GM18499 (cell line): ENCODE data around the gene ZYX.
"Not testable (repeated sequence)": the region's sequence is repeated elsewhere in the genome, so short reads cannot be mapped to it uniquely, and the experiment has no call there.

Experiments used
- ATAC-seq: cut with Tn5 transposase; IDR thresholded peaks from one replicate; pipeline ENCODE4 v1.9.1; 2021; ENCODE audit warnings: moderate number of reproducible peaks; ENCODE audit not compliant: insufficient read depth, unreplicated experiment

Gene ZYX

GRCh38 chr7:143415209-143415608, 34.1 kb downstream of the ZYX start:
- ATAC-seq, result not testable (repeated sequence)

- ATAC-seq, result no peak
Observed at GRCh38 chr7:143415742-143416397, 34.7 kb downstream of the ZYX start.

DNA sequence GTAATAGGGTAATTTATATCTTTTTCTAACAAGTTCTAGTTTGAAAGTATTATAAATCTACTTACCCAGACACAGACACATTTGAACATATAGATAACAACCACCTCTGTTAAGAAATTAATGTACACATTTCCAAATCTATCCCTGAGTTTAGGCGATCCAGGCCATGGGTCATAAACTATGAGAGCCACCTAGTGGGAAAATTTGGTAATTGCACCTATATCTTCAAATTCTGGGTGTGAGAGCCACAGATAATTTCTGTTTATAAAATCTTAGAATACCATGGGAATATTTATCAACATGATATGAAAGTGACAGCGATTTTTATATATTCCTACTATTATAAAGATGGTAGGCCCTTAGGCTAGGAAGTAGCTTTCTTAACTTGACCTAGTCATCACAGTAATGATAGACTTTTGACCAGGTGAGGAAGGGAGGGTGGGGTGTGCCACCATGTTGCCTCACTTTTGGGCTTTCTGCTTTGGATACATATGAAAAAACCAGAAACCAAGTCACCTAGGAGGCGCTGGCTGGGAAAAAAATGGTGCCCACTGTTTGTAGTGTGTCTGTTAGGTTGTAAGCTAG, 35.5 kb downstream of the ZYX start:
- ATAC-seq, result no peak

- no peak for ATAC-seq
Observed at GRCh38 chr7:143417734-143418383, 36.7 kb downstream of the ZYX start.

GRCh38 chr7:143418681-143419458, 37.7 kb downstream of the ZYX start:
- no peak for ATAC-seq

- ATAC-seq, result no peak
Observed at GRCh38 chr7:143419880-143420279, 38.7 kb downstream of the ZYX start.

DNA sequence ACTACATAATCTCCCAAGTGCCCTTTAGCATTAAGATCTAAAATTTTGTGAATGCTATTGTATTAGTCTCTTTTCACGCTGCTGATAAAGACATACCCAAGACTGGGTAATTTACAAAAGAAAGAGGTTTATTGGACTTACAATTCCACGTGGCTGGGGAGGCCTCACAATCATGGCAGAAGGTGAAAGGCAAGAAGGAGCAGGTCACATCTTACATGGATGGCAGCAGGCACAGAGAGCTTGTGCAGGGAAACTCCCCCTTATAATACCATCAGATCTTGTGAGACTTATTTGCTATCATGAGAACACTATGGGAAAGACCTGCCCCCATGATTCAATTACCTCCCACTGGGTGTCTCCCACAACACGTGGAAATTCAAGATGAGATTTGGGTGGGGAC, 39.5 kb downstream of the ZYX start:
- not testable (repeated sequence) for ATAC-seq

DNA sequence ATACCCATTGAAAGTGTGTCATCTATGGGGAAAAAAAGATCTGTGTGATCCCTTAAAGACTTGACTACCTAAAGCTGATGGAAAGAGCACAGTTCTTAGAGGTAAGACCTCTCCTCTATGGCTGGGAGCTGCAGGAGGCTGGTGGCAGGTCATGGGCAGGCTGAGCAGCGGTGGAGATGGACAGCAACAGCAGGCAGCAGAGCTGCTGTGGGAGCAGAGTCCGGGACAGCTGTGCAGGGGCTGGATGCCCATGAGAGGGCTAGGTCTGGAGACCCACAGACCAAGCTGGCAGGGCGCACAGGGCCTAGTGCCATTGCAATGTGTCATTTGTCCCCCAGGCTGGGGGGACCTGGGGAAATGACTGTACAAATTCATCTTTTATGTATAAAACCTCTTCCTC, 40.9 kb downstream of the ZYX start:
- ATAC-seq, result no peak

- not testable (repeated sequence) for ATAC-seq
Observed at GRCh38 chr7:143424476-143424875, 43.3 kb downstream of the ZYX start.

- no peak for ATAC-seq
Observed at GRCh38 chr7:143426479-143427142, 45.5 kb downstream of the ZYX start.

DNA sequence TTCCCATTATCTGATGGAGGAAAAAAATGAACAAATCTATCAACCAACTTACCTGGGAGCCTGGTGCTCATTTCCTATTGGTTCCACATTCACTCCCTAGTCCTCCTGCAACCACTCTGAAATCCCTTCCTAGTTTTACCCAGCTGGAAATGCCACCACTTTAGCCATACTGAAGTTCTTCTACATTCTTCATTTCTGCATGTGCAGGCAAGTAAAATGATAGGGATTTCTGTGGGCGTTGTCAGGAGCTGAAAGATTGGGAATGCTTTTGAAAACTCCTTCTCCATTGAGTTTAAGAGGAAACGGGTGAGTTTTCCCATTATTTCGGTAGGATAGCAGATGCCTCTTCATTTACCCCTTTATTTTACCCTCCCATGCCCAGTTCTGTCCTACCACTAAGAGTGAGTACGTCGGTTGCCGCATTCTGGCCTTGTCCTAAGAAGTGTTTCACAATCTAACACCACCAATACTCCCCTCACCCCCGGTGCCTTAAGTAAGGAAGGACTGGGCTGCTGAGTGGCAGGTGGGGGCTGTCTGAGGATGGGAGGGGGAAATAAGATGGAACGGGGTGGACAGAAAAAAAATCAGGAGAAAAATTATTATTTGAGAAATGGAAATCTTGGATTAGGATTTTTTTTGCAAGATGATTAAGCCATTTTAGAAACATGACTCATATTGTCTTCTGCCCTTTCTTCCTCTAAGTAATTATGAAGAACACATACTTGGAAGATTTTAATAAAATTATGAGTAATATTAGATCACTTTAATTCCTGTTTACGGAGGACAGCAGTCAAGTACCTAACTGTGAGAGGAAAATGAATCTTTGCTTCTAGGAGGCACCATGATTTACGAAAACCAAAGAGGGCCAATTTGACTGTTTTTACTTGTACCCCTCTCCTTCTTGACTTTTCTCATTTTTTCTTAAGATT, 48.9 kb downstream of the ZYX start:
- ATAC-seq, result no peak

- ATAC-seq, result no peak
Observed at GRCh38 chr7:143431109-143431508, 50.0 kb downstream of the ZYX start.

DNA sequence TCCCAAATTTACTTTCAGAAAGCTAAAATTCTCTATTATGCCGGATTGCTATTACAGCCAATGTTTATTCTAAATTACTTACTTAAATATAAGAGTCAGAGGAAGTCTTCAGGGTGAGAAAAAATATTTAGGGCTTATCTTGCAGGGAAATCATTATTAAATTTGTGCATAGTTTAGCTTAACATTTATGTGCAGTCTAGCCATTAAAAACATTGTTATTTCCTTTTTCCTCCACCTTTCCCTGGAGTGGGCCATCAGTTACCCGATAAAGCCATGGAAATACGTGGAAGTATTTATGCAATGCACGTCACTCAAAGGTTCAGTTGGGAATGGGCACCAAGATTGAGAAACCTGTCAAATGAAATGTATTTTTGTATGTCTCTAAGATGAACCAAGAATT, 52.6 kb downstream of the ZYX start:
- ATAC-seq, result no peak

- no peak for ATAC-seq
Observed at GRCh38 chr7:143434660-143435059, 53.5 kb downstream of the ZYX start.

- no peak for ATAC-seq
Observed at GRCh38 chr7:143435266-143435665, 54.1 kb downstream of the ZYX start.

- peak; percentile 76 for ATAC-seq
Observed at GRCh38 chr7:143436325-143436946, 55.3 kb downstream of the ZYX start.

GRCh38 chr7:143437578-143437977, 56.4 kb downstream of the ZYX start:
- no peak for ATAC-seq

- no peak for ATAC-seq
Observed at GRCh38 chr7:143439866-143440265, 58.7 kb downstream of the ZYX start.
